ENCODE measurements around the gene UBAC1. TPM values are rescaled to one million over a fixed set of nuclear protein-coding genes. Genes with fewer than 3 reads are reported as not detected.

Gene UBAC1
- polyA plus RNA-seq, 1 of the 3 experiments (the other 2 are of a cell fraction), result 67.7 TPM

DNA sequence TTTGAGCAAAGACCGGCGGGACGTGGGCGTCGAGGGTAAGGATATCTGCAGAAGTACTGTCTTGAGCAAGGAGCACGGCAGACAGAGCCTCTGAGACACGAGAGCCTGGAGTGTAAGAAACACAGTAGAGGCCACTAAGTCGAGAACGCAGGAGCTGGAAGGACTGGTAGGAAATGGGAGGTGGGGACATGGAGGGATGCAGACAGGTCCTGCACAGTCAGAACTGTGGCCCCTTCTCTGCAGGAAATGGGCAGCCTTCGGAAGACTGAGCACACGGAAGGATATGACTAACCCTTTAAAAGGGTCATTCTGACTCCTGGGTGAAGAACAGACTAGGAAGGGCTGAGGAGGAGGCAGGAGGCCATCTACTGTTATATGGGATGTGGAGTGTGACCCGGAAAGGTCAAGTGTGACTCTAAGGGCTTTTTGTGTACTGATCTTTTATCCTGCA, 52.4 kb downstream of the UBAC1 start:
- H3K79me2 ChIP-seq (ENCODE audit: insufficient read depth), result peaks cover 76% of the 10 kb centered on the region
- H3K4me2 ChIP-seq, result peak overlapping the region; percentile 95
- CTCF ChIA-PET, result interaction anchor here (1.5 kb wide), 1 partner anchor 43 kb away, joined by 3 read pairs; no protein-coding TSS in a partner anchor

More for the DNA sequence above, 52.4 kb downstream of the UBAC1 start:
- Histone ChIP-seq H3K9me2 (no peaks in the 10 kb centered on the region), H3F3A (replicated peaks; ENCODE audit: insufficient read depth) (peaks cover 7% of the 10 kb centered on the region), H4K20me1 (ENCODE audit: insufficient read depth) (peaks cover 26% of the 10 kb centered on the region), H2AFZ (ENCODE audit: low read depth) (no peak overlapping the region), H3K27ac (ENCODE audit: low read depth in 2 of 2, low read length in 1 of 2) (no peak overlapping the region), H3K9ac (no peak overlapping the region), H3K36me3 (replicated peaks in 1 of 2; ENCODE audit: control insufficient read depth in 1 of 2, insufficient read depth in 2 of 2, low read length in 1 of 2) (peaks cover 19 to 33% of the 10 kb centered on the region in 2 experiments), H3K4me3 (ENCODE audit: low read depth in 2 of 2, low read length in 1 of 2) (peak overlapping the region; percentile 67 to 70), H3K27me3 (ENCODE audit: insufficient read depth) (no peaks in the 10 kb centered on the region), H3K9me3 (no peaks in the 10 kb centered on the region), H3K4me1 (ENCODE audit: control insufficient read depth in 1 of 2, insufficient read depth in 2 of 2, low read depth in 1 of 2, low read length in 1 of 2) (peaks cover 17 to 20% of the 10 kb centered on the region in 2 experiments; a peak in 3 of 4 replicates)
- WGBS (ENCODE audit: low lambda C conversion rate), result 93% methylated on average over 12 of the region's 12 CpGs
- POLR2A ChIA-PET, result interaction anchor here (0.6 kb wide), 1 partner anchor 49 kb away, joined by 3 read pairs; no protein-coding TSS in a partner anchor
- DNase-seq, result no peak
- TF ChIP-seq POLR2AphosphoS5 (IDR thresholded peaks at IDR 0.05; ENCODE audit: low read depth, low read length) (no peak), CHD2 (IDR thresholded peaks at IDR 0.05; ENCODE audit: low read length, partially characterized antibody) (no peak), NRF1 (IDR thresholded peaks at IDR 0.05; ENCODE audit: low read depth, low read length) (no peak), FOXJ3 (CRISPR knock-in tag; IDR thresholded peaks at IDR 0.05) (no peak), FOXM1 (IDR thresholded peaks at IDR 0.05; ENCODE audit: low read depth) (no peak), SMC3 (IDR thresholded peaks at IDR 0.05; ENCODE audit: low read depth, low read length) (no peak), SIN3A (IDR thresholded peaks at IDR 0.05; ENCODE audit: borderline replicate concordance, low read depth, low read length) (no peak), YY1 (IDR thresholded peaks at IDR 0.05; ENCODE audit: low read depth) (no peak), TAF1 (IDR thresholded peaks at IDR 0.05; ENCODE audit: borderline replicate concordance, low read depth, low read length) (no peak), NFIC (IDR thresholded peaks at IDR 0.05; ENCODE audit: borderline replicate concordance) (no peak), GABPA (IDR thresholded peaks at IDR 0.05; ENCODE audit: low read depth) (no peak), TCF12 (IDR thresholded peaks at IDR 0.05) (no peak), MEF2A (IDR thresholded peaks at IDR 0.05; ENCODE audit: borderline replicate concordance, low read depth) (no peak), JUND (IDR thresholded peaks at IDR 0.05) (no peak)
- TF ChIP-seq, protein P1, sequence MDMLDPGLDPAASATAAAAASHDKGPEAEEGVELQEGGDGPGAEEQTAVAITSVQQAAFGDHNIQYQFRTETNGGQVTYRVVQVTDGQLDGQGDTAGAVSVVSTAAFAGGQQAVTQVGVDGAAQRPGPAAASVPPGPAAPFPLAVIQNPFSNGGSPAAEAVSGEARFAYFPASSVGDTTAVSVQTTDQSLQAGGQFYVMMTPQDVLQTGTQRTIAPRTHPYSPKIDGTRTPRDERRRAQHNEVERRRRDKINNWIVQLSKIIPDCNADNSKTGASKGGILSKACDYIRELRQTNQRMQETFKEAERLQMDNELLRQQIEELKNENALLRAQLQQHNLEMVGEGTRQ (IDR thresholded peaks at IDR 0.05; ENCODE audit: borderline replicate concordance, low read depth, low read length), result no peak
- TF ChIP-seq, protein P2, sequence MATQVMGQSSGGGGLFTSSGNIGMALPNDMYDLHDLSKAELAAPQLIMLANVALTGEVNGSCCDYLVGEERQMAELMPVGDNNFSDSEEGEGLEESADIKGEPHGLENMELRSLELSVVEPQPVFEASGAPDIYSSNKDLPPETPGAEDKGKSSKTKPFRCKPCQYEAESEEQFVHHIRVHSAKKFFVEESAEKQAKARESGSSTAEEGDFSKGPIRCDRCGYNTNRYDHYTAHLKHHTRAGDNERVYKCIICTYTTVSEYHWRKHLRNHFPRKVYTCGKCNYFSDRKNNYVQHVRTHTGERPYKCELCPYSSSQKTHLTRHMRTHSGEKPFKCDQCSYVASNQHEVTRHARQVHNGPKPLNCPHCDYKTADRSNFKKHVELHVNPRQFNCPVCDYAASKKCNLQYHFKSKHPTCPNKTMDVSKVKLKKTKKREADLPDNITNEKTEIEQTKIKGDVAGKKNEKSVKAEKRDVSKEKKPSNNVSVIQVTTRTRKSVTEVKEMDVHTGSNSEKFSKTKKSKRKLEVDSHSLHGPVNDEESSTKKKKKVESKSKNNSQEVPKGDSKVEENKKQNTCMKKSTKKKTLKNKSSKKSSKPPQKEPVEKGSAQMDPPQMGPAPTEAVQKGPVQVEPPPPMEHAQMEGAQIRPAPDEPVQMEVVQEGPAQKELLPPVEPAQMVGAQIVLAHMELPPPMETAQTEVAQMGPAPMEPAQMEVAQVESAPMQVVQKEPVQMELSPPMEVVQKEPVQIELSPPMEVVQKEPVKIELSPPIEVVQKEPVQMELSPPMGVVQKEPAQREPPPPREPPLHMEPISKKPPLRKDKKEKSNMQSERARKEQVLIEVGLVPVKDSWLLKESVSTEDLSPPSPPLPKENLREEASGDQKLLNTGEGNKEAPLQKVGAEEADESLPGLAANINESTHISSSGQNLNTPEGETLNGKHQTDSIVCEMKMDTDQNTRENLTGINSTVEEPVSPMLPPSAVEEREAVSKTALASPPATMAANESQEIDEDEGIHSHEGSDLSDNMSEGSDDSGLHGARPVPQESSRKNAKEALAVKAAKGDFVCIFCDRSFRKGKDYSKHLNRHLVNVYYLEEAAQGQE (IDR thresholded peaks at IDR 0.05; ENCODE audit: low read depth, low read length), result no peak
- TF ChIP-seq, protein P3, sequence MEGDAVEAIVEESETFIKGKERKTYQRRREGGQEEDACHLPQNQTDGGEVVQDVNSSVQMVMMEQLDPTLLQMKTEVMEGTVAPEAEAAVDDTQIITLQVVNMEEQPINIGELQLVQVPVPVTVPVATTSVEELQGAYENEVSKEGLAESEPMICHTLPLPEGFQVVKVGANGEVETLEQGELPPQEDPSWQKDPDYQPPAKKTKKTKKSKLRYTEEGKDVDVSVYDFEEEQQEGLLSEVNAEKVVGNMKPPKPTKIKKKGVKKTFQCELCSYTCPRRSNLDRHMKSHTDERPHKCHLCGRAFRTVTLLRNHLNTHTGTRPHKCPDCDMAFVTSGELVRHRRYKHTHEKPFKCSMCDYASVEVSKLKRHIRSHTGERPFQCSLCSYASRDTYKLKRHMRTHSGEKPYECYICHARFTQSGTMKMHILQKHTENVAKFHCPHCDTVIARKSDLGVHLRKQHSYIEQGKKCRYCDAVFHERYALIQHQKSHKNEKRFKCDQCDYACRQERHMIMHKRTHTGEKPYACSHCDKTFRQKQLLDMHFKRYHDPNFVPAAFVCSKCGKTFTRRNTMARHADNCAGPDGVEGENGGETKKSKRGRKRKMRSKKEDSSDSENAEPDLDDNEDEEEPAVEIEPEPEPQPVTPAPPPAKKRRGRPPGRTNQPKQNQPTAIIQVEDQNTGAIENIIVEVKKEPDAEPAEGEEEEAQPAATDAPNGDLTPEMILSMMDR (IDR thresholded peaks at IDR 0.05), result no peak
- TF ChIP-seq, protein P4, sequence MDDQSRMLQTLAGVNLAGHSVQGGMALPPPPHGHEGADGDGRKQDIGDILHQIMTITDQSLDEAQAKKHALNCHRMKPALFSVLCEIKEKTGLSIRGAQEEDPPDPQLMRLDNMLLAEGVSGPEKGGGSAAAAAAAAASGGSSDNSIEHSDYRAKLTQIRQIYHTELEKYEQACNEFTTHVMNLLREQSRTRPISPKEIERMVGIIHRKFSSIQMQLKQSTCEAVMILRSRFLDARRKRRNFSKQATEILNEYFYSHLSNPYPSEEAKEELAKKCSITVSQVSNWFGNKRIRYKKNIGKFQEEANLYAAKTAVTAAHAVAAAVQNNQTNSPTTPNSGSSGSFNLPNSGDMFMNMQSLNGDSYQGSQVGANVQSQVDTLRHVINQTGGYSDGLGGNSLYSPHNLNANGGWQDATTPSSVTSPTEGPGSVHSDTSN (IDR thresholded peaks at IDR 0.05), result no peak

Measured in SK-N-SH (cell line).